GM19395 (cell line): ENCODE results near the gene TAF4.

Source experiments
- ATAC-seq: cut with Tn5 transposase; IDR thresholded peaks from one replicate; pipeline ENCODE4 v1.9.1; 2021; ENCODE audit warnings: mild to moderate bottlenecking, moderate library complexity; ENCODE audit not compliant: unreplicated experiment

Gene TAF4

DNA sequence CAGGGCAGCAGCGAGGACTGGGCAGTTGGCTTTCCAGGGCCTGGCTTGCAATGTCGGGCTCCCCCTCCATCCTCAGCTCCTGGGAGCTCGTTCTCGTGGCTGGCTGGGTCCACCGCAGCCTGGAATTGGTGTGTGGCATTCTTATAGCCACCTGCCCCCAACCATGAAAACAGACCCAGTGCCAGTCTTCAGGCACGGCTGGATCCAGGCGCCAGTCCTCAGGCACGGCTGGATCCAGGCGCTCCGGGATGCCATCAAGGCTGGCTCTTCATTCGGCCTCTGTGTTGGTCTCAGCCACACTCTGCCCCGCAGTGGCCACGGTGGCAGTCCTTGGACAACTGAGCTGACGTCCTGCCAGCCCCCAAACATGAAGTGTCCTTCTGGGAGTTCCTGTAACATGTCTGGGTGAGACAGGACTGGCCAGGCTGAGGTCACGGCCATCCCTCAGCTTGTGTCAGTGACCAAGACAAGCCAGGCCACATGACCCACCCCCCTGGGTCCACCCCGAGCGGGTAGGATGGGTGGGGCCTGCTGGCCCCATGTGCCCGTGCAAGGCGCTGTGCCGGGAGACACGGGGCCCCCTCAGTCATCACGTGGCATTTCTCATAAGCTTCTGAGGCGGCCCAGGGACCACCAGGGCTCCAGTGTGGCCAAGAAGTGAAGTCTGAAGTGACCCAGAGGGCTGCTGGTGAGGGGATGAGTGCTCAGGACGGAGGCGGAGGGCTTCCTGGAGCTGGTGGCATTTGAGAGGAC lies 99.0 kb downstream of the TAF4 start:
- ATAC-seq: no peak

DNA sequence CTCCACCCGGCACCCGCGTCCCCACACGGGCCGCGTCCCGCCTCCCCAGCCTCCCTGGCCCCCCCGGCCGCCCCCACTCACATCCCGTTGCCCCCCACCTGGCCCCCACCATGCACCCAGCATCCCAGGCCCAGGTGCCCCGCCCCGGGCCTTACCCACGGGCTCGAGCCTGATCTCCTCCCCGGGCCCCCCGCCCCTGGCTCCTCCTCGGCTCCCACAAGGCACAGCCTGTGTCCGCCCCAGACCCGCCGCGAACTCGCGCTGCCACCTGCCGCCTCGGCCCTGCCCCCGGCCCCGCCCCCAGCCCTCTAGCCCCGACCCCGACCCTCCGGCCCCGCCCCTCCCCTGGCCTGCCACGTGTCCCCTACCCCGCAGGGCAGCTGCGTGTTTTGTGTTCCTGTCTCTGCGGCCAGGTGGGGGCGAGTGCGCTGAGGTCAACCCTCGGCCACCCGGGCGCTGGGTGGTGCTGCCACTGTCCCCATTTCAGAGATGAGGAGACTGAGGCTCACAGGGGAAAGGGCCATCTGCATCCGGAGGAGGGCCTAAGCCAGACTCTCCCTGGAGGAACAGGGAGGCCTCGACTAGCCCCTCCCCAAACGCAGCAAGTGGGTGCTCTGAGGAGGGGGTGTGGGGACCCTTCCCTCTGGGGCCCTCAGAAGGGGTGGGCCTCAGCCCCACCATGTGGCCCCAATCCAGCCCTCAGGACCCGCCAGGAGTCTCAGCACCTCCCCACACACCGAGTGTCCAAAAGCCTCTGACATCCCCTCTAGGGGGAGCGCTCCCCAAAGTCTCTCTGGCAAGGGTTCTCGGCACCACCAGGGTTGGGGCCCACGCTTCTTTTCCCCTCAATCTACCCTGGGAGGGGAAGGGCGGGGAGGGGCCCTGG lies 99.8 kb downstream of the TAF4 start:
- ATAC-seq: no peak

DNA sequence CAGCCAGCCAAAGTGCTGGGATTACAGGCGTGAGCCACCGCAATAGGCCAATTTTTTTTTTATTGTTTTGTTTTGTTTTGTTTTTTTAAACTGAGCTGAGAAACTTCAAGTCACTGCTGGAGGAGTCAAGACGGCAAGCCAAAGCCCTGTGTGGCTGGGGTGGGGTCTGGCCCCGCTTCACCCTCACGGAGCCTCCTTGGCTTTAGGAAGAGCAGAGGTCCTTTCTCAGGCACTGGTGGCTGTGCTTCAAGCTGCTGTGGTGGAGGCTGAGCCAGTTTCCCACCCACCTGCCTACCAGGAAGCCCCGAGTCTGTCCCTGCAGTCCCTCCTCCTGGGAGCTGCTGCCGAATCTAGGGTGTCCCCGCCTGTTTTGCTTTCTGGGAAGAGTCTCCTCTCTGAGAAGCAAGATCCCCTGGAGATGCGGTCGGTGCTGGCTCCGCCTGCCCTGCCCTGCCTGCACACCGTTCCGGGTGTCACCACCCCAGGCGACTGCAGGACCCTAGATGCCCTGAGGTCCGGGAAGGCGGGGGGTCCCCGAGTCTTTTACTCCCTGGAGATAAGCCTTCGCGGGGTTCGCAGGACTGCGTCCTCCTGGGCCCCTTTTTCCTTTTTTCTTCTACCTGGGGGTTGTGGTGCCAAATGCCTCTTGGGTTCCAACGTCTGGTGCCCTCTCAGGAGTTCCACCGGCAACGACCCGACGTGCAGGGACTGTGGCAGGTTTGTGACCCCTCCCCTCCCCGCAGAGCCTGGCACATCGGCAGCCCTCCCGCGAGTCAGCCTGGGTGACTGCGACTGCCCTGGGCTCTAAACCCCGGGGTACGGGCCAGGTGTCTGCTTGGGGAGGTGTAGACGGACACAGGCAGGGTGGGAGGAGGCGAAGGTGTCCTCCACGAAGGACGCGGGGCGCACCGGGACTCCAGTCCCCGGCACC lies 100.7 kb downstream of the TAF4 start:
- ATAC-seq: no peak

DNA sequence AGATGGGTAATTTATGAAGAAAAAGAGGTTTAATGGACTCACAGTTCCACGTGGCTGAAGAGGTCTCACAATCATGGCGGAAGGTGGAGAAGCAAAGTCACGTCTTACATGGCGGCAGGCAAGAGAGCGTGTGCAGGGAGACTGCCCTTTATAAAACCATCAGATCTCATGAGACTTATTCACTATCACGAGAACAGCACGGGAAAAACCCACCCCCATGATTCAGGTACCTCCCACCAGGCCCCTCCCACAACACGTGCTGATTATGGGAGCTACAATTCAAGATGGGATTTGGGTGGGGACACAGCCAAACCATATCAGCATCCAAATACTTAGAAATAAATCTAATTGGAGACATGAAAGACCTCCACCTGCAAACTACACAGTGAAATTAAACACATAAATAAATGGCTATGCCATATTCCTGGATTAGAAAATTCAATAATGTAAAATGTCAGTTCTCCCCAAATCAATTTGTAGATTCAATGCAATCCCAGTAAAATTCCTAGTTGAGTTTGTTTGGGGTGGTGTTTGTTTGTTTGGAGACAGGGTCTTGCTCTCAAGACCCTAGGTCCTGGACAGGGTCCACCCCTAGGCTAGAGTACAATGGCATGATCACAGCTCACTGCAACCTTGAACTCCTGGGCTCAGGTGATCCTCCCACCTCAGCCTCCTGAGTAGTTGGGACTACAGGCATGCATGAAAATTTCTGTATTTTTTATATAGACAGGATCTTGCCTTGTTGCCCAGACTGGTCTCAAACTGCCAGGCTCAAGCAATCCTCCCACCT lies 101.6 kb downstream of the TAF4 start:
- no peak for ATAC-seq

DNA sequence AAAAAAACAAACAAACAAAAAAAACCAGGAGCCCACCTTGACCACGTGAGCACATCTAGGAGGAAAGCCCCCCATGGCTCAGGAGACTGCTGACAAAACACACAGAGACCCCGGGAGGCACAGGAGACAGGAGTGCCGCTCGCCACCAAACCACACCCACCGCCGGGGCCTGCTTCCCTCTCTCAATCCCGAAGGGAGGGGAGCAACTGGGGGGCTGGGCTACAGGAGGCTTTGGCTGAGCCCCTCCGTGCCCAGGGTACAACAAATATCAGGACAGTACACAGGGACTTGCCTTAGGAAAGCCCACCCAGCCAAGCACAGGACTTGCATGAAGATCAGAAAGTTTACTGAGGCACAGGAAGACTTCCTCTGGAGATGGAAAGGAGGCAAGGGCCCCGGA lies 102.5 kb downstream of the TAF4 start:
- no peak for ATAC-seq

DNA sequence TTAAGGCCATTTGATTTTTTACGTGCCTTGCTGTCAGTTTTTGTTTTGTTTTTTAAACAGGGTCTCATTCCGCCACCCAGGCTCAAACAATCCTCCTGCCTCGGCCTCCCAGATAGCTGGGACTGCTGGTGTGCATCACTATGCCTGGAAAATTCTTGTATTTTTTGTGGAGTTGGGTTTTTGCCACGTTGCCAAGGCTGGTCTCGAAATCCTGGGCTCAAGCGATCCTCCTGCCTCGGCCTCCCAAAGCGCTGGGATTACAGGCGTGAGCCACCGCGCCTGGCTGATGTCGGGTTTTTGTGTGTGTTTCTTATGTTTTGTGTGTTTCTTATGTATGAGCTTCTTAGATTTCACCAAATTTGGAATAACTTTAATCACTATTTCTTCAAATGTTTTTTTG lies 104.8 kb downstream of the TAF4 start:
- ATAC-seq: no peak

DNA sequence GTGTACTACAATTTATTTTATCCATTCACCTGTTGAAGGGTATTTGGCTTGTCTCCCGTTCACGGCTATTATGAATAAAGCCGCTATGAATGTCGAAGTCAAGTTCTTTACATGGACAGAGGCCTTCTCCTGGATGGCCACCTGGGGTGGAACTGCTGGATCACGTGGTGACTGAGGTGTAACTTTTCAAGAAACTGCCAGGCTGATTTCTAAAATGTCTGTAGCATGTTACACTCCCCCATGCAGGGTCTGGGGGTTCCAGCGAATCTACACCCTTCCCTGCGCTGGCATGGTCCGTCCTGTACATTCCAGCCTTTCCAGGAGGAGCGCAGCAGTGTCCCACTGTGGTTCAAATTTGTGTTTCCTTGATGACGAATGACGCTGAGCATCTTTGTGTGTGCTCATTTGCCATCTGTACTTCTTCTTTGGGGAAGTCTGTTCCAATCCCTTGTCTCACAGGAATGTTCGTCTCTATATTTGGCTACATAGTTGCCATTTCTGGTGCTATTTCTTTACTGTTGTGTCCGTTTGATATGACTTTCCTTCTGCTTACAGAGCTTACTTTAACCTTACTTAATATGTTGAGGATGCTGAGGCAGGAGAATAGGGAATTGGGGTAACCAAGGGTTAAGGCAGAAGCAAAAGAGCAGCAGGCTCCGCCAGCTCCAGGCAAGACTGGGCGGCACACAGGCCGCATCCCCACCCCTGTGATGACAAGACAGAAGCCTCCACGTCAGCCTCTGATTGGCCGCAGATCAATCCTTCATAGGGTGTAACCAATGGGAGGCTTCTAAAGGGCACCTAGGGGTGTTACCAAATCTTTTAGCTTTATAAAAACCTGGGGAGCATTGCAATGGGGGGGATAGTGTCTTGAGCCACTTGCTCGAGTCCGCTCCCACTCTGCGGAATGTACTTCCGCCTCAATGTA lies 106.6 kb downstream of the TAF4 start:
- ATAC-seq: no peak

DNA sequence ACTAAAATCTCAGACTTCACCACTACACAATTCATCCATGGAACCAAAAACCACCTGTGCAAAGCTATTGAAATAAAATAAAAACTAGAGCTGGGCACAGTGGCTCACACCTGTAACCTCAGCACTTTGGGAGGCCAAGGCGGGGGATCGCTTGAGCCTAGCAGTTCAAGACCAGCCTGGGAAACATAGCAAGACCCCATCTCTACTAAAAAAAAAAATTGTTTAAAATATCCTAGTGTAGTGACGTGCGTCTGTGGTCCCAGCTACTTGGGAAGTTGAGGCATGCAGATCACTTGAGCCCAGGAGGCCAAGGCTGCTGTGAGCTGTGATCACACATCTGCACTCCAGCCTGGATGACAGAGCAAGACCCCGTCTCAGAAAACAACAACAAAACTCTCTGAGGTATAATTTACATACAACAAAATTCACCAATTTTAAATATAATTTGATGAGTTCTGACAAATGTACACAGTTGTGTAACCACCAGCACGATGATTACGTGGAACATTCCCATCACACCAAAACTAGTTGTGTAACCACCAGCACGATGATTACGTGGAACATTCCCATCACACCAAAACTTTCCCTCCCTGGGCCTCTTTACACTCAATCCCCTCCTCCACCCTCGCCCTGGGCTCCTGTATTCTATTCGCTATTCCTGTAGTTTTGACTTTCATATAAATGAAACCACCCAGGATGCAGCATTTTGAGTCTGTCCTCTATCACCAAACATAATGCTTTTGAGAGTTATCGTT lies 107.5 kb downstream of the TAF4 start:
- no peak for ATAC-seq

DNA sequence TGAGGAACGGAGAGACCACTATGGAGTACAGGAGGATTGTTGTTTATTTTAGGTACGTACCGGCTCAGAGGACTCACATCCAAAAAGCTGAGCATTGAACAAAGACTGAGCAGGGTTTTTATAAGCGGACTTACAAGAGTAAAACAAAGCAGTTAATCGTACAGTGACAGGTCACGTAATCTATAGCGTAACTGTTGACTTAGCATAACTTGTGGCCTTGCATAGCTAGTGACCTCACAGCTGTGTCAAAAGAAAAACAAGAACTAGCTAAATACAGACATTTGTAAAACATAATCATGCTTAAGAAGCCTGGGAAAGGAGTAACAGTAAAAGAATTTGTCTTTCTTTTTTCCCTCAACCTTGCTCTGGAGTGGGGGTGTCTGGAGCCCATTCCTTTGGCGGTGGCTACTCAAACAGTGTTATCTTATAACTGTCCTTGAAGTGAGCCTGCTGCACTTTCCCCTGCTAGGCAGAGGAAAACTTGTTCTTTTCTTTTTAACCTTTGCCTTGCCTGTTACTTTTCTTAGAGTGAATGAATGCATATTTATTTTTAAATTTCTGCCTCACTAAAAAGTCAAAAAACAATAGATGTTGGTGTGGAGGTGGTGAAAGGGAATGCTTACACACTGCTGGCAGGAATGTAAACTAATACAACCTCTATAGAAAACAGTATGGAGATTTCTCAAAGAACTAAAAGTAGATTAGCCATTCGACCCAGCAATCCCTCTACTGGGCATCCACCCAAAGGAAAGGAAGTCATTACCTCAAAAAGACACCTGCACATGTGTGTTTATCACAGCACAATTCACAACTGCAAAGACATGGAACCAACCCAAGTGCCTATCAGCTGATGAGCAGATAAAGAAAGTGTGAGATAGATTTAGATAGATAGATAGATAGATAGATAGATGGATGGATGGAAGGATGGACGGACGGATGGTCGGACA lies 109.0 kb downstream of the TAF4 start:
- ATAC-seq: no peak

DNA sequence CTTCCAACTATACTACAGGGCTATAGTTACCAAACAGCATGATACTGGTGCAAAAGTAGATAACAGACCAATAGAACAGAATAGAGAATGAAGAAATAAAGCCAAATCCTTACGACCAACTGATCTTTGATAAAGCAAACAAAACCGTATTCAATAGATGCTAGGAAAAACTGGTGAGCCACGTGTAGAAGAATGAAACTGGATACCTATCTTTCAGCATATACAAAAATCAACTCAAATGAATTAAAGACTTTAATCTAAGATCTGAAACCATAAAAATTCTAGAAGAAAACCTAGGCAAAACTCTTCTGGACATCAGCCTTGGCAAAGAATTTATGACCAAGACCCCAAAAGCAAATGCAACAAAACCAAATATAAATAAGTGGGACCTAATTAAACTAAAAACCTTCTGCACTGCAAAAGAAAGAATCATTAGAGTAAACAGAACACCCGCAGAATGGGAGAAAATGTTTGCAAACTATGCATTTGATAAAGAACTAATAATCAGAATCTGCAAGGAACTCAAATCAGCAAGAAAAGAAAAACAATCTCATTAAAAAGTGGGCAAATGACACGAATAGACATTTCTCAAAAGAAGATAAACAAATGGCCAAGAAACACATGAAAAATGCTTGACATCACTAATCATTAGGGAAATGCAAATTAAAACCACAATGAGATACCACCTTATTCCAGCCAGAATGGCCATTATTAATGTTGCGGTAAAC lies 109.8 kb downstream of the TAF4 start:
- ATAC-seq: no peak

DNA sequence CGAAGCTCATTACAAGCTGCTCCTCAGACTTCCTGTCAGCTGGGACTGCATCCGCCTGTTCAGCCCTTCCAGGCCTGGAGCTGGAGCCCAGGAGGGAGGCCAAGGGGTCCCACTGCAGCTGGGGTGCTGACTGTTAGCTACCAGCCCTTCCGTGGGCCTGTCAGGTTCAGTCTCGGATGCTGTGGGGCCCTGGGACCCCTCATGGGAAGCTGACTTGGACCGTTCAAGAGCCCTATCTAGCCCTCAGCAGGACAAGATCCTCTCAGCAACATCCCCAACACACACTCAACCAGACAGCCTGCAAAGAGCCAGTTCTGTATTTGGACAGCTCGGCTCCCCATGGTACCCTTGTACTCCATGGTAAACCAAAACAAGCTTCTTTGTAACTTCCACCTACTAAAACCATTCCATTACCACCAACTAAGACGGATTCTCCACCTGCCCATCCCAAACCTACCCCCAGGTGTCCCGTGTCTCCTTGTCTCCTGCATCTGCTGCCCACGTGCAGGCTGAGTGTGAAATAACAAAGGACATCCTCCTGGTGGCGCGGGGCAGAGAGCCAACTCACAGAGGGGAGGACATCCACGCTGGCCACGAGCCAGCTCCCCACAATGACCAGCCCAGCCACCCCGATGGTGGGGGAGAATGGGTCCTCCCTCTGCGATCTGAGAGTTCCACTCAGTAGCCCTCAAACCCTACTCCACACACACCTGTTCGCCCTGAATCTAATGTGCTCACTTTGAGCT lies 111.2 kb downstream of the TAF4 start:
- ATAC-seq: no peak

DNA sequence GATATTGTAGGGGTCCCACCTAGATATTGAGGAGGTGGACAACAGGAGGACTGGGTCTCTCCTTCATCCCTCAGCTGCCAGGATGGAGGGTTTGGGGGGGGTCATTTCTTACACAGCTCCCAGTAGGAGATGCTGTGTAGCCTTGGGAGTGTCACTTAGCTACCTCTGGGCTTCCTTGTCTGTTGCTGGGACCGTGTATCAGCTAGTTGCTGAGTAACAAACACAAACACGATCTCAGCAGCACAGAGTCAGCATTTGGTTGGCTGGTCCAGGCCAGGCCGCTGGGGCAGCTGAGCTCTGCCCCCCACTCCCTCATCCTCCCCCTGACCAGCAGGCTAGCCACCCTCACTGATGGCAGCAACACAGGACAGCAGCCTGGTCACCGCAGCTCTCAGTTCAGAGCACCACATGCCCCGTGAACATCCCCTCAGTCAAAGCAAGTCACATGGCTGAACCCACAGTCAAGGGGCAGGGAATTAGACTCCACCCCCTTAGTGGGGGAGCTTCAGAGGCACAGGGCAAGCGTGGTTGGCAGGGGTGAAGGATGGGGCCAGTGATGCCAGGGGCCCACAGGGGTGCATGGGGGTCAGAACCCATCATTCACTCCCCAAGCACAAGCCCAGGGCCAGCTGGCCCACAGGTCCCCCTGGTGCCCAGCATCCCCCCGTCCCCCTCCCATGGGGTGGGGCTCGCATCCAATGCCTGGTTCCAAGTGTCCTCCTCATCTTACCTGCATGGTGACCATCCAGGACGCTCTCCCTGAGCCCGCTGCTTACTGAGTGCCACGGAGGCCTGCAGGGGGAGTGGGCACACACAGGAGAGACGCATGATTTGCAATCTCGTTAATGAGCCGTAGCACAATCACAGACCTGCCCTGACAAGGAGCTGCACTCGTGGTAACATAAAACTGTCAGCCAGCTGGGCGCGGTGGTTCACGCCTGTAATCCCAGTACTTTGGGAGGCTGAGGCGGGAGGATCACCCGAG lies 112.4 kb downstream of the TAF4 start:
- no peak for ATAC-seq

DNA sequence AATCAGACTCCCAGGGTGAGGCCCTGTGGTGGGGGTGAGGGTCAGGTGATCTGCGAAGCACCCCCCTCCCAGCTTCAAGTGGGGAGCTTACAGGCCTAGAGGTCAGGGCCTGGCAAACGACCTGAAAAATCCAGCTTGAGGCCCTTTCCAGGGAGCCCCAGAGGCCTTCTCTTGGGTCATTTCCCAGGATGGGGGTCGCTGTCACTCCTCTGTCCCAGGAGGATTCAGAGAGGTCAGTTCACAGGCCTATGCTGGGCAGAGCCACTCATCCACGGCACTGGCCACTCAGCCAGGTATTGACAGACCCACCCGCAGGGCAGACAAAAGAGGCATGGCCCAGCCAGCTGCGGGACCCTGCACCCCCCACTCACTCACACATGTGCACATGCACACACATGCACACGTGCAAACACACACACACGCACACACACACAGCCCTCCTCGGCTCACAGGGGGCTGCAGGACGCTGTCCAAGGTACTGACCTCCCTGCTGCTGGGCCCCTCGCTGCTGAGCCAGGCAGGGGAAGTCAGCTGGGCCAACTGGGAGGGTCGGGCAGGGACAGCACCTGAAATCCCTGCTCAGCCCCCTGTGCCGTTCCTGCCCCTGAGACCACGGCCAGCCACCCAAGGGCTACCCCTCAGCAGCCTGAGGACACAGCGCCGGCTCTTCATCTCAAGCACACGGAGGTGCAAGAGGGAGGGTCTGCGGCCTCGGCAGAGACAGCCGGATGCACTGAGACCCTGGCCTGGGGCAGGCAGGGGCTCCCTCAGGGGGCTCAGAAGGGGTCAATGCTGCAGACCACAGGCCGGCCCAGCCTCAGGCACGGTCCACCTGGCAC lies 113.8 kb downstream of the TAF4 start:
- no peak for ATAC-seq

DNA sequence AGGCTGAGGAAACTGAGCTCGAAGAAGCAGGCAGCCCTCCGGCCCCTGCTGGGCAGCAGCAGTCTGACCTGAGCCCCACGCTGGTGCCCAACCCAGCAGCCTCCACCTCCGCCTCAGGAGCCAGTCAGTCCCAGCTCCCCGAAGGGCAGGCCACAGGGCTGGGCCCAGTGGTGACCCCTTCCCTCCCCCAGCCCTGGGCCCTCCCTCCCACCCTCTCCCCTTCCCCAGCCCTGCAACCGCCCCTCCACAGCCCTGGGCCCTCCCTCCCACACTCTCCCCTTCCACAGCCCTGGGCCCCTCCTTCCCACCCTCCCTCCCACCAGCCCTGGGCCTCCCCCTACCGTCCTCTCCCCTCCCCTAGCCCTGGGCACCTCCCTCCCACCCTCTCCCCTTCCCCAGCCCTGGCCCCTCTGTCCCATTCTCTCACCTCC lies 115.0 kb downstream of the TAF4 start:
- ATAC-seq: no peak
